PC-9 (cell line): ENCODE measurements around the gene FILIP1L. TPM values are rescaled to one million over a fixed set of nuclear protein-coding genes. Genes with fewer than 3 reads are reported as not detected.

ENCODE experiments used
- BruUV-seq: library from RNA; stranded (reverse); fragments of 400-500 nt; replicated peaks from 2 replicates; lab custom pipeline; 2021; lab: Mats Ljungman, UMichigan
- CTCF ChIA-PET: fragments of 300-600 bp; sonication (Branson Sonifier 250); formaldehyde crosslinking; loops from one replicate; lab custom pipeline; 2022; ENCODE audit warnings: antibody characterized with exemption; lab: Charles Lee
- POLR2A ChIA-PET: fragments of 300-600 bp; sonication (Branson Sonifier 250); formaldehyde crosslinking; loops from one replicate; lab custom pipeline; 2022; ENCODE audit warnings: antibody characterized with exemption; ENCODE audit not compliant: unreplicated experiment; lab: Charles Lee
- DNase-seq, 2 experiments: peaks; one replicate each; pipeline versions ENCODE4 v3.0.0 to v3.0.0-alpha.2; 2015 to 2022; ENCODE audit warnings: mixed read lengths in 1 of 2
- H2AFZ ChIP-seq: fragments of 200-600 bp; sonication (generic); 2 replicates; pipeline ENCODE4 v1.8.1; 2017; ENCODE audit warnings: antibody characterized with exemption
- H3F3A ChIP-seq: fragments of 200-600 bp; sonication (generic); 2 replicates; pipeline ENCODE4 v1.8.1; 2017; ENCODE audit warnings: antibody characterized with exemption, mild to moderate bottlenecking, low read depth; ENCODE audit not compliant: insufficient read depth
- H3K27ac ChIP-seq: fragments of 200-600 bp; sonication (generic); 2 replicates; pipeline ENCODE4 v1.6.1; 2016; ENCODE audit warnings: mixed run types
- H3K27me3 ChIP-seq: fragments of 200-600 bp; sonication (generic); 2 replicates; pipeline ENCODE4 v1.6.1; 2016; ENCODE audit warnings: low read depth, mixed run types; ENCODE audit not compliant: insufficient read depth
- H3K36me3 ChIP-seq: fragments of 200-600 bp; sonication (generic); 2 replicates; pipeline ENCODE4 v1.6.1; 2016; ENCODE audit warnings: low read depth, mixed run types
- H3K4me1 ChIP-seq: fragments of 200-600 bp; sonication (generic); replicated peaks from 2 replicates; pipeline ENCODE4 v1.6.1; 2016; ENCODE audit warnings: mixed run types; ENCODE audit not compliant: insufficient read depth
- H3K4me2 ChIP-seq: fragments of 200-600 bp; sonication (generic); 2 replicates; pipeline ENCODE4 v1.6.1; 2017; ENCODE audit warnings: mixed run types
- H3K4me3 ChIP-seq: fragments of 200-600 bp; sonication (generic); 2 replicates; pipeline ENCODE4 v1.6.1; 2016; ENCODE audit warnings: mixed run types
- H3K79me2 ChIP-seq: fragments of 200-600 bp; sonication (generic); 2 replicates; pipeline ENCODE4 v1.6.1; 2017; ENCODE audit warnings: low read depth, mixed run types
- H3K9me2 ChIP-seq: fragments of 200-600 bp; sonication (generic); 2 replicates; pipeline ENCODE4 v1.8.1; 2017; ENCODE audit warnings: mild to moderate bottlenecking; ENCODE audit not compliant: insufficient read depth
- H3K9me3 ChIP-seq: fragments of 200-600 bp; sonication (generic); 2 replicates; pipeline ENCODE4 v1.8.1; 2016; ENCODE audit warnings: low read depth; ENCODE audit not compliant: insufficient read depth
- H4K20me1 ChIP-seq: fragments of 200-600 bp; sonication (generic); 2 replicates; pipeline ENCODE4 v1.8.1; 2017; ENCODE audit not compliant: insufficient read depth
- CTCF ChIP-seq: fragments of 200-600 bp; sonication (generic); conservative IDR thresholded peaks from 2 replicates; pipeline ENCODE4 v1.6.1; 2017; ENCODE audit warnings: mixed run types, antibody characterized with exemption, mild to moderate bottlenecking, moderate library complexity
- EZH2 ChIP-seq: fragments of 200-600 bp; sonication (generic); IDR thresholded peaks from 2 replicates; pipeline ENCODE4 v1.8.0; 2017; ENCODE audit warnings: antibody characterized with exemption, low read depth
- intact Hi-C: fragments of 100-400 bp; cut with micrococcal nuclease; formaldehyde crosslinking; loops from one replicate; pipeline ENCODE4 v1.10.0; 2022; ENCODE audit not compliant: unreplicated experiment
- total RNA-seq: library from RNA; stranded (reverse); gene quantifications from 2 replicates; pipeline ENCODE4 v1.2.3, GENCODE V29; 2021

Gene FILIP1L
- total RNA-seq, 1 experiment from 2014 or later: 16.8 TPM

DNA sequence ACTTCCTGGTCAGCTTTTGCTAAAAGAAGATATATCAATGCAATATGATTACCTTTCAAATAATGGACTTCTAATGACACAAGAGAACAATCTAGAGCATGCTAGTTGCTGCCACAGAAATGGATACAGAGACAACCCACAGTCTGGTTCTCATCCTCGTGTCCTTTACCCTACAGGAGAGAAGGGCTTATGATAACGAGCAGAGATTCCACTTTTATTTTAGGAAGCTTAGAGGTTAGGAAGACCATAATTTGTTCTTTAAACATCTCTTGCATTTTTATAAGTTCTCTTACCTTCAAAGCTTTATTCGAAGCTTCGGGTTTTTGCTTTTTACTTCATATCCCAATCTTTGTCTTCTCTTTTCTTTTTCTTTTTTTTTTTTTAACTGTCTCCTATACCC is 39.1 kb downstream of the FILIP1L start:
- no TSS peak for BruUV-seq
- no peak for DNase-seq
- Histone ChIP-seq H2AFZ (no peak overlapping the region), H3K27ac (no peak overlapping the region), H3K4me3 (no peak overlapping the region), H3K4me2 (no peak overlapping the region), H3K4me1 (no peaks in the 10 kb centered on the region), H3K27me3 (no peaks in the 10 kb centered on the region), H4K20me1 (no peaks in the 10 kb centered on the region), H3K9me2 (no peaks in the 10 kb centered on the region), H3K79me2 (no peaks in the 10 kb centered on the region), H3K9me3 (peaks cover 5% of the 10 kb centered on the region; the same call in 1 of the 2 replicates), H3K36me3 (no peaks in the 10 kb centered on the region), H3F3A (no peaks in the 10 kb centered on the region)
- TF ChIP-seq CTCF (no peak), EZH2 (no peak)
- ChIA-PET CTCF (interaction anchor here (0.7 kb wide), 2 partner anchors 179 to 255 kb away, joined by 5 to 6 read pairs; no protein-coding TSS in a partner anchor), POLR2A (no interaction called here)
- intact Hi-C loops: no loop called here

GRCh38 chr3:100073714-100074307 is 40.5 kb downstream of the FILIP1L start:
- H3K4me2 ChIP-seq: no peak overlapping the region
- H3K9me2 ChIP-seq: no peaks in the 10 kb centered on the region
- no peak overlapping the region for H3K4me3 ChIP-seq
- BruUV-seq: no TSS peak
- CTCF ChIA-PET: interaction anchor here (0.6 to 1.0 kb wide), 3 partner anchors 131 to 249 kb away, joined by 4 to 6 read pairs (median 5); no protein-coding TSS in a partner anchor
- H3K4me1 ChIP-seq: no peaks in the 10 kb centered on the region
- no peak overlapping the region for H3K27ac ChIP-seq
- no peak overlapping the region for H2AFZ ChIP-seq
- H3K9me3 ChIP-seq: peaks cover 12% of the 10 kb centered on the region
- TF ChIP-seq EZH2 (no peak), CTCF (no peak)
- no peaks in the 10 kb centered on the region for H3K36me3 ChIP-seq
- POLR2A ChIA-PET: interaction anchor here (0.7 kb wide), 2 partner anchors 14 to 176 kb away, joined by 4 to 11 read pairs; no protein-coding TSS in a partner anchor
- no peaks in the 10 kb centered on the region for H4K20me1 ChIP-seq
- H3F3A ChIP-seq: no peaks in the 10 kb centered on the region
- no peak for DNase-seq
- H3K27me3 ChIP-seq: no peaks in the 10 kb centered on the region
- intact Hi-C loops: no loop called here
- no peaks in the 10 kb centered on the region for H3K79me2 ChIP-seq

DNA sequence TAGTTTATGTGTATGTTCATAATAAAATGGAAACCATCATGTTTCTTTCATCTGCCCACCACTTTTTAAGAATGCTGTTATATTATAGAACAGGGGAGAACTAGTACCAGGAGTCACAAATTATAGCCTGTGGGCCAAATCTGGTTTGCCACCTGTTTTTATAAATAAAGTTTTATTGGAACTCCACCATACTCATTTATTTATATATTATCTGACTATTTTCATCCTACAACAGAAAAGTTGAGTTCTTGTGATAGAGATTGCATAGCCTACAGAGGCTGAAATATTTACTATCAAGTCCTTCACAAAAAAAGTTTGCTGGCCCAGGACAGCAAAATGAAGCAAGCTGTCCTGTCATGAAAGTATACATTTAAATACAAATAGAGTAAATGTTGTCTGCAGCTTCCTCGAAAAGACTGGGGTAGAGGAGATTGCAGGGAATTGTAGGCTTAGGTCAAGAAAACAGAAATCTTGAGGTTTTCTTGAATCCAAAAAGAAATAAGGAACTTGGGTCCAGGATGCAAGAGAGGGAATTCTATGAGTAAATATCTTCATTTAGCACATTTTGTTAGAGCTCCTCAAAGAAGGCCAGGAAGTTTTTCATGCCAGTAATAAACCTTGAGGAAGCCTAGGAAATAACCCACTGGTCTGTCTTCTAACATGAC is 41.1 kb downstream of the FILIP1L start:
- H3F3A ChIP-seq: no peaks in the 10 kb centered on the region
- H3K27ac ChIP-seq: no peak overlapping the region
- no peak overlapping the region for H3K4me2 ChIP-seq
- no peaks in the 10 kb centered on the region for H3K36me3 ChIP-seq
- TF ChIP-seq CTCF: no peak
- TF ChIP-seq EZH2: no peak
- H3K9me3 ChIP-seq: peaks cover 12% of the 10 kb centered on the region
- no peaks in the 10 kb centered on the region for H4K20me1 ChIP-seq
- no peak overlapping the region for H3K4me3 ChIP-seq
- H3K9me2 ChIP-seq: no peaks in the 10 kb centered on the region
- H3K27me3 ChIP-seq: no peaks in the 10 kb centered on the region
- no peak for DNase-seq
- intact Hi-C loops: no loop called here
- no peaks in the 10 kb centered on the region for H3K79me2 ChIP-seq
- BruUV-seq: no TSS peak
- no peak overlapping the region for H2AFZ ChIP-seq
- POLR2A ChIA-PET: interaction anchor here (0.7 kb wide), 1 partner anchor 15 kb away, joined by 4 read pairs; no protein-coding TSS in a partner anchor
- CTCF ChIA-PET: interaction anchor here (0.6 to 1.0 kb wide), 2 partner anchors 181 to 250 kb away, joined by 4 to 5 read pairs; no protein-coding TSS in a partner anchor
- no peaks in the 10 kb centered on the region for H3K4me1 ChIP-seq
